PC-3 (cell line): Measurements from ENCODE around the gene KLF16. TPM values are rescaled to one million over a fixed set of nuclear protein-coding genes. Genes with fewer than 3 reads are reported as not detected.
A peak's percentile ranks its signal among the peaks of the same experiment; 100 is the strongest.

Experiments
- ATAC-seq: fragments of 200-7000 bp; cut with Tn5 transposase; 2 replicates; pipeline ENCODE4 v1.9.1; 2020; ENCODE audit warnings: mild to moderate bottlenecking, moderate library complexity
- BruUV-seq: library from RNA; stranded (reverse); fragments of 400-500 nt; replicated peaks from 2 replicates; lab custom pipeline; 2021; lab: Mats Ljungman, UMichigan
- CTCF ChIA-PET: fragments of 300-600 bp; sonication (Branson Sonifier 250); formaldehyde crosslinking; loops from one replicate; lab custom pipeline; 2022; ENCODE audit warnings: antibody characterized with exemption; lab: Charles Lee
- POLR2A ChIA-PET: fragments of 300-600 bp; sonication (Branson Sonifier 250); formaldehyde crosslinking; loops from one replicate; lab custom pipeline; 2022; ENCODE audit warnings: antibody characterized with exemption; ENCODE audit not compliant: unreplicated experiment; lab: Charles Lee
- DNase-seq: peaks from one replicate; pipeline ENCODE4 v3.0.0-alpha.2; 2015
- H2AFZ ChIP-seq: fragments of 300-600 bp; sonication (generic); 2 replicates; pipeline ENCODE4 v1.6.0; 2016; ENCODE audit warnings: antibody characterized with exemption, low read length
- H3F3A ChIP-seq: fragments of 300-600 bp; sonication (generic); one replicate; pipeline ENCODE4 v1.6.0; 2017; ENCODE audit warnings: antibody characterized with exemption, low read length, control low read depth, mild to moderate bottlenecking; ENCODE audit not compliant: unreplicated experiment
- H3K27ac ChIP-seq: fragments of 300-600 bp; sonication (generic); 2 replicates; pipeline ENCODE4 v1.5.1; 2016; ENCODE audit warnings: mild to moderate bottlenecking, low read length
- H3K27me3 ChIP-seq: fragments of 300-600 bp; sonication (generic); 2 replicates; pipeline ENCODE4 v1.6.1; 2016; ENCODE audit warnings: low read length, mixed read lengths
- H3K36me3 ChIP-seq: fragments of 300-600 bp; sonication (generic); 2 replicates; pipeline ENCODE4 v1.6.1; 2016; ENCODE audit warnings: low read depth, mixed run types, low read length, mixed read lengths
- H3K4me1 ChIP-seq: fragments of 300-600 bp; sonication (generic); 2 replicates; pipeline ENCODE4 v1.5.1; 2016; ENCODE audit warnings: low read length; ENCODE audit not compliant: insufficient read depth
- H3K4me2 ChIP-seq: fragments of 300-600 bp; sonication (generic); 2 replicates; pipeline ENCODE4 v1.6.0; 2016; ENCODE audit warnings: low read length
- H3K4me3 ChIP-seq: fragments of 300-600 bp; sonication (generic); 2 replicates; pipeline ENCODE4 v1.5.1; 2016; ENCODE audit warnings: mild to moderate bottlenecking, low read length, mixed read lengths
- H3K79me2 ChIP-seq: fragments of 300-600 bp; sonication (generic); 2 replicates; pipeline ENCODE4 v1.6.1; 2017; ENCODE audit warnings: low read length, mixed read lengths
- H3K9ac ChIP-seq: fragments of 300-600 bp; sonication (generic); 2 replicates; pipeline ENCODE4 v1.6.0; 2016; ENCODE audit warnings: mild to moderate bottlenecking, low read length
- H3K9me2 ChIP-seq: fragments of 300-600 bp; sonication (generic); replicated peaks from 2 replicates; pipeline ENCODE4 v1.6.1; 2016; ENCODE audit warnings: mixed run types, low read length, mixed read lengths
- H3K9me3 ChIP-seq: fragments of 300-600 bp; sonication (generic); 2 replicates; pipeline ENCODE4 v1.6.1; 2016; ENCODE audit warnings: low read length, mixed read lengths
- H4K20me1 ChIP-seq: fragments of 300-600 bp; sonication (generic); 2 replicates; pipeline ENCODE4 v1.6.1; 2016; ENCODE audit warnings: low read length, mixed read lengths
- CTCF ChIP-seq: fragments of 300-600 bp; sonication (generic); conservative IDR thresholded peaks from 2 replicates; pipeline ENCODE4 v1.5.1; 2017; ENCODE audit warnings: antibody characterized with exemption, low read depth, mild to moderate bottlenecking, low read length
- EZH2 ChIP-seq: fragments of 300-600 bp; sonication (generic); IDR thresholded peaks from one replicate; pipeline ENCODE4 v1.6.1; 2017; ENCODE audit warnings: antibody characterized with exemption, mild to moderate bottlenecking, low read length; ENCODE audit not compliant: unreplicated experiment
- EZH2phosphoT487 ChIP-seq: fragments of 300-600 bp; sonication (generic); IDR thresholded peaks from 2 replicates; pipeline ENCODE4 v1.6.1; 2018; ENCODE audit warnings: mild to moderate bottlenecking, antibody characterized with exemption, low read length, borderline replicate concordance
- intact Hi-C: fragments of 100-400 bp; cut with micrococcal nuclease; formaldehyde crosslinking; loops from 2 replicates; pipeline ENCODE4 v1.9.0; 2023
- total RNA-seq: library from RNA; depleted of rRNA; stranded (reverse); fragments of >200 nt; gene quantifications from 2 replicates; pipeline ENCODE4 v1.2.3, GENCODE V29; 2014

KLF16 gene
- total RNA-seq, 1 experiment from 2014 or later, result 15.1 TPM

- peaks cover 8% of the 10 kb centered on the region for H3K4me1 ChIP-seq
- H3K4me2 ChIP-seq, result no peak overlapping the region
Measured at GRCh38 chr19:1843646-1844394, 19.6 kb downstream of the KLF16 start.

GRCh38 chr19:1843116-1843515 lies 20.3 kb downstream of the KLF16 start:
- no peaks in the 10 kb centered on the region for H3K9me2 ChIP-seq
- no peak for TF ChIP-seq EZH2phosphoT487
- no peak for TF ChIP-seq CTCF
- TF ChIP-seq EZH2, result no peak
- H3K4me3 ChIP-seq, result no peak overlapping the region
- ChIA-PET CTCF (no interaction called here), POLR2A (no interaction called here)
- peaks cover 89% of the 10 kb centered on the region for H3K79me2 ChIP-seq
- no peaks in the 10 kb centered on the region for H3K36me3 ChIP-seq
- H3K9ac ChIP-seq, result no peak overlapping the region
- peaks cover 12% of the 10 kb centered on the region; the same call in 1 of the 2 replicates for H4K20me1 ChIP-seq
- H3K4me2 ChIP-seq, result no peak overlapping the region
- peaks cover 8% of the 10 kb centered on the region for H3K4me1 ChIP-seq
- H3K9me3 ChIP-seq, result no peaks in the 10 kb centered on the region
- DNase-seq (no peak), ATAC-seq (no peak)
- no TSS peak for BruUV-seq
- intact Hi-C loops, result no loop called here
- H3K27ac ChIP-seq, result no peak overlapping the region
- H2AFZ ChIP-seq, result no peak overlapping the region
- no peaks in the 10 kb centered on the region for H3F3A ChIP-seq
- H3K27me3 ChIP-seq, result no peaks in the 10 kb centered on the region

More at GRCh38 chr19:1843646-1844394, 19.6 kb downstream of the KLF16 start:
- Histone ChIP-seq H3K4me3 (no peak overlapping the region), H3K27me3 (no peaks in the 10 kb centered on the region), H3F3A (no peaks in the 10 kb centered on the region), H3K36me3 (no peaks in the 10 kb centered on the region), H3K79me2 (peaks cover 89% of the 10 kb centered on the region), H3K9ac (no peak overlapping the region), H3K27ac (no peak overlapping the region), H3K9me2 (no peaks in the 10 kb centered on the region), H3K9me3 (no peaks in the 10 kb centered on the region), H2AFZ (no peak overlapping the region), H4K20me1 (peaks cover 12% of the 10 kb centered on the region; the same call in 1 of the 2 replicates)
- DNase-seq (no peak), ATAC-seq (no peak)
- POLR2A ChIA-PET, result no interaction called here
- TF ChIP-seq EZH2, result no peak
- TF ChIP-seq CTCF, result peak; percentile 29; the same call in 1 of the 2 replicates
- no peak for TF ChIP-seq EZH2phosphoT487
- intact Hi-C loops, result no loop called here
- BruUV-seq, result no TSS peak
- CTCF ChIA-PET, result no interaction called here
